Muscle of leg (tissue), 11 donors: ENCODE results near the gene SPP1. TPM values are rescaled to one million over a fixed set of nuclear protein-coding genes. Genes with fewer than 3 reads are reported as not detected.

Experiments used
- DNase-seq: peaks from one replicate; pipeline ENCODE4 v3.0.0; 2013
- H3K27ac ChIP-seq: one replicate; pipeline ENCODE4 v1.5.1; 2013; ENCODE audit warnings: mild to moderate bottlenecking, low read length, control low read depth
- H3K27me3 ChIP-seq: one replicate; pipeline ENCODE4 v1.6.1; 2013; ENCODE audit warnings: low read length; ENCODE audit not compliant: control insufficient read depth, insufficient read depth
- H3K36me3 ChIP-seq: one replicate; pipeline ENCODE4 v1.6.1; 2013; ENCODE audit warnings: low read length; ENCODE audit not compliant: control insufficient read depth, insufficient read depth
- H3K4me1 ChIP-seq: one replicate; pipeline ENCODE4 v1.6.1; 2013; ENCODE audit warnings: low read length; ENCODE audit not compliant: control insufficient read depth, insufficient read depth
- H3K4me3 ChIP-seq: one replicate; pipeline ENCODE4 v1.5.1; 2013; ENCODE audit warnings: low read length, control low read depth
- H3K9me3 ChIP-seq: replicated peaks from 2 replicates; pipeline ENCODE4 v1.6.1; 2013; ENCODE audit warnings: low read depth, low read length; ENCODE audit not compliant: control insufficient read depth
- WGBS: methylation state at CpG from one replicate; pipeline ENCODE4 v1.1.5; 2013; ENCODE audit warnings: missing lambda C conversion rate; ENCODE audit not compliant: insufficient coverage; 5-methylcytosine and 5-hydroxymethylcytosine counted together
- polyA plus RNA-seq, 8 donors: library from polyadenylated mRNA; unstranded; fragments of 120-200 nt; gene quantifications; one replicate each; pipeline versions ENCODE4 v1.2.1 to v1.2.3, GENCODE V29; 2013; ENCODE audit warnings: inconsistent platforms in 1 of 8, low replicate concordance in 1 of 8; ENCODE audit not compliant: insufficient read length in 8 of 8, insufficient read depth in 1 of 8
- total RNA-seq: library from RNA; stranded (reverse); fragments of 120-200 nt; gene quantifications from one replicate; pipeline ENCODE4 v1.2.4, GENCODE V29; 2013

SPP1 gene
- total and polyA plus RNA-seq, 9 donors: 43.5 to 238 (median 109) TPM

DNA sequence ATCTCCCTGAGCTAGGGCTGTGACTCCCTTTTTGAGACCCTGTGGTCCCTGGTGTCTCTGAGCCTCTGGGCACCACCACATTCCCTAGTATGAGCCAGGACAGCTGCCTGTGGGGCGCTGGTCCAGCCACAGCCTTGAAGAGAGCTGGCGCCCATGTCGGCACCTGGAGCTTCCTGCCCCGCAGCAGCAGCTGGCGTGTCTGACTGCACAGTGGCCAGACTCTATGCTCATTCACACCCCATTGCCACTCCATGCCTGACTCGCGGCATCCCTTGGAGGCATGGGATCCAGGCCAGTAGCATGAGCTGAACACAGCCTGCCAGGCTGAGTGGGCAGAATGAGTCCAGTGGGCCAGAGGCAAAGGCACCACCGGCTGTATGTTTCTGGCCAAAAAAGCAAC lies 8.3 kb upstream of the SPP1 start:
- Histone ChIP-seq H3K36me3 (no peaks in the 10 kb centered on the region), H3K4me3 (no peak overlapping the region), H3K4me1 (peaks cover 2% of the 10 kb centered on the region), H3K9me3 (no peaks in the 10 kb centered on the region), H3K27me3 (no peaks in the 10 kb centered on the region), H3K27ac (no peak overlapping the region)
- DNase-seq: peak; percentile 36
- 80% methylated on average over 7 of the region's 8 CpGs for WGBS

DNA sequence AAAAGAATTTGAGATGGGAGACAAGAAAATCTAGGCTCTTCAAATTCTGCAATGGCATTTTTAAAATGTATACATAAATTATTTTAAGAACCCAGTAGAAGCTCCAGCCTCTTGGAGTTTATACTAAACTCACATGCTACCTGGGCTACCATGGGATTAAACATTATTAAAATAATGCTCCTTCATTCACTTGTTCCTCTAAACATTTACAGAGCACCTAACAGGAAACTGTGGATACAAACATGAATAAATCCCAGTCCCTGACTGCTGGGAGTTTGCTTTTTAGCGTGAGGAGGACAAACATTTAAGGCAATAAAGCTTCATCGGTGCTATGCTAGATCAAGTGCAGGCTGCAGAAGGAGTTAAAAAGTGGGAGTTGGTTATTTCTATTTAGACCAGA lies 5.4 kb upstream of the SPP1 start:
- no peak for DNase-seq
- Histone ChIP-seq H3K27ac (no peak overlapping the region), H3K4me1 (peaks cover 2% of the 10 kb centered on the region), H3K4me3 (no peak overlapping the region), H3K27me3 (no peaks in the 10 kb centered on the region), H3K9me3 (no peaks in the 10 kb centered on the region), H3K36me3 (no peaks in the 10 kb centered on the region)
- 75% methylated on average over 2 of the region's 2 CpGs for WGBS

DNA sequence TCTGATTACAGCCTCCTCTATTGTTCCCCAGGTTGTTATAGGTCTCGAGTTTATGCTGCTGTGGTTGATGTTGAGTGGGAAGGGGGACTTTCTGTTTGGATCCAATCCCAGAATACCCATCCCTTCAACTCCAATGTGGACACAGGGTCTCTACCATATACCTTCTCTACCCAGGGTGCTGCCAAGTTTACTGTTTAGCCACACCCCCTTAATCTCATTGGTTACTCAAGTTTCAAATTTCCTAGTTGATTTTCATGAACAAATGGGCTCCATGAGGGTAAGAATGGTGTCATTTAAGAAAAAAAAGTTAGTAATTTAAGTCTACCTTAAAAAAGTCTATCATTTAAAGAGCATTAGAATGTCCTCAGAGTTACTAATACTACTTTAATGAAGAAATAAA lies 3.6 kb upstream of the SPP1 start:
- Histone ChIP-seq H3K27me3 (peaks cover 4% of the 10 kb centered on the region), H3K4me1 (peaks cover 2% of the 10 kb centered on the region), H3K36me3 (no peaks in the 10 kb centered on the region), H3K27ac (no peak overlapping the region), H3K9me3 (no peaks in the 10 kb centered on the region), H3K4me3 (no peak overlapping the region)
- no CpG with 5 or more reads among the region's 1 CpG for WGBS
- no peak for DNase-seq

DNA sequence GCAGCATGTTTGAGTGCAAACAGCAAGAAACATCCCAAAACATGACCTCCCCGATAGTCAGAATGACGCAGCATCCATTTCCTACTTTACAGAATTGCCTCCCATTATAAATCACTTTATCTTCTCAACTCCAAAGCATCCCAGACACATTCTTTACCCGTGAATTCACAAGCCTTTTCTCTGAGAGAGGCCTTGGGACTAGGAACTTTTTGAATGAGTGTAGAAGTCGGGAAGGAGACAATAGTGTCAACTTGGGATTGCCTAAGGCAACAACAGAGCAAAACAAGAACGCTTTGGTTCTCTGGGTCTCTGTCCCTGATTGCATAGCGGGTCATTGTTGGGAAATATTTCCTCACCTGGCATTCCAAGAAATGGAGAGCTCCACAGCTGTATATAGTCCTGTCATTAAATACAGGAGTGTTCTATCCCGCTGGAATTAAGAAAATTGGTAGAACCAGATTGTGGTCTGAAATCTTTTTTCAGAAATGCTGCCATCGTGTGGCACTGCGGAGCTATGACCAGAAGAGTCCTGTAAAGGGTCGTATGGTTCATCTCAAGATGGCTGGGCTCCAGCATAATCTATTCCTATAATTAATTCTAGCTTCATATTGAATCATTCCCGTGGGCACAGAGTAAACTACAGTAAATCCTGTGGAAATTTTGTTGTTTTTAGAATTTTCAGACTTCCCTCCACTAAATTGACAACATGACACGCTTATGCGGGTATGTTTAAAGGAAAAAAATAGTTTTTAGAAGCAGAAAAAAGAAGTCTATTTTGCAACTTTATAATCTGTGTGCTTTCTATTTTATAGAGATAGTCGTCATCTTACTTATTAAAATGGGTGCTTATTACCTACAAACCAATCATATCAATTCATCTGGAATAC lies 2.0 kb upstream of the SPP1 start:
- Histone ChIP-seq H3K4me1 (no peaks in the 10 kb centered on the region), H3K36me3 (no peaks in the 10 kb centered on the region), H3K9me3 (no peaks in the 10 kb centered on the region), H3K27ac (no peak overlapping the region), H3K4me3 (no peak overlapping the region), H3K27me3 (peaks cover 4% of the 10 kb centered on the region)
- peak; percentile 66 for DNase-seq
- 29% methylated on average over 1 of the region's 14 CpGs for WGBS

DNA sequence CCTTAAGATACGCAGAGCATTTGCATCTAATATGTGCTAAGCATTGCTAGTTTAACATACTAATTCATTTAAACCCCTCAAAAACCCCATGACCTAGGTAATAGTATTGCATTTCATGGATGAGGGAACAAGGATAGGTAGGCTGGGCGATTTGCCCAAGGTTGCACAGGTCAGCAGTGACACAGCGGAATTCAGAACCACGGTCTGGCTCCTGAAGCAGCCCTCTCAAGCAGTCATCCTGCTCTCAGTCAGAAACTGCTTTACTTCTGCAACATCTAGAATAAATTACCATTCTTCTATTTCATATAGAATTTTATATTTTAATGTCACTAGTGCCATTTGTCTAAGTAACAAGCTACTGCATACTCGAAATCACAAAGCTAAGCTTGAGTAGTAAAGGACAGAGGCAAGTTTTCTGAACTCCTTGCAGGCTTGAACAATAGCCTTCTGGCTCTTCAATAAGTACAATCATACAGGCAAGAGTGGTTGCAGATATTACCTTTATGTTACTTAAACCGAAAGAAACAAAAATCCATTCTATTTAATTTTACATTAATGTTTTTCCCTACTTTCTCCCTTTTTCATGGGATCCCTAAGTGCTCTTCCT lies 555 bp upstream of the SPP1 start:
- Histone ChIP-seq H3K27me3 (peaks cover 4% of the 10 kb centered on the region), H3K36me3 (no peaks in the 10 kb centered on the region), H3K4me1 (no peaks in the 10 kb centered on the region), H3K9me3 (no peaks in the 10 kb centered on the region), H3K27ac (no peak overlapping the region), H3K4me3 (no peak overlapping the region)
- WGBS: 53% methylated on average over 3 of the region's 6 CpGs
- DNase-seq: no peak

DNA sequence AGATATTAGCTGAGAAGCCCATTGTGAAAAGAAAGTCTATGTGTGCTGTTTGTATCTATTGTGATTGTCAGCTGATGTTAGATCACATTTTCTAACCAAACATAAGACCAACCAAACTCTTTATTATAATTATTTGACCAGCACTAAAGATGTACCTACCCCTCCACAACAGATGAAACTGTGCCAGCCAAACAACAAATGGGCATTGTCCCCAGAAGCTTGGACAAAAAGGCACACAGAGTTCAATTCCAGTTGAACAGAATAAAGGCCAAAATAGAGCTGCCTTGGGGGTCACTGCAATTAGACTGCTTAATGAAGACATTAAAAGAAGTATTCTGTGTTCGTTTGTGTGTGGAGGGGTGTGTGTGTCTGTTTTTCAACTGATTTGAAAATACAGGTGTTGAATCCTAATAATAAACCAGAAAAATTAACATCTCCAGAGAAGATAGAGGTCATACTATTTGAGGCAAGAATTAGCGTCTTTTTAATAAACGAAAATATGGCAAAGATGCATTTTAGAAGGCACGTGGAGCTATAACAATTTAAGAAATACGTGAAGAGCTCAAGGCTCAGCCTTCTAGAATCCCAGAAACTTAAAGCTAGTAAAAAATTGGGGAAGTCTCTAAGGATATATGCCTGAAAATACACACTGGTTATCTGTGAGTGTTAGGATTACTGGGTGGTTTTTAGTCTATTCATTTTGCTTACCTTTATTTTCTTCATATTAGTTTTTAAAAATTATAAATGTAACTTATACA lies 2.2 kb downstream of the SPP1 start:
- WGBS: no CpG with 5 or more reads among the region's 5 CpGs
- Histone ChIP-seq H3K27me3 (peaks cover 4% of the 10 kb centered on the region), H3K27ac (no peak overlapping the region), H3K4me3 (no peak overlapping the region), H3K9me3 (no peaks in the 10 kb centered on the region), H3K36me3 (no peaks in the 10 kb centered on the region), H3K4me1 (no peaks in the 10 kb centered on the region)
- no peak for DNase-seq

DNA sequence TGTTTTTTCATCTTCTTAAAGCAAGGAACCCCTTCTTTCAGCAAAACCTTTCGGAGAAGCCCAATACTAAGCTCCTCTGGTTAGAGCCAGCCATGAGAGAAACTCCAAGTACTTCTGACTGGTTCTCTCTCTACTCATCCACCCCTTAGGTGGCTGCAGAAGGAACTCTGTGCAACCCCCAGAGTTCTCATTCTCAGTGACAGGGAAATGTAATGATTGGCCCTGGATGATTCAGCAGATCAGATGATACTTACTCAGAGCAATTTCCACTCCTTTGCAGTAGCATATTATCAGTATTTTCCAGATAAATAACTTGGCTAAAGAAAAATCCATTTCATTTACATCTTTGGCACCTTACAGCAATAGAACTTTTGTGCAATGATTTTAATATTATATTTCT lies 3.2 kb downstream of the SPP1 start:
- Histone ChIP-seq H3K27ac (no peak overlapping the region), H3K4me3 (no peak overlapping the region), H3K27me3 (peaks cover 4% of the 10 kb centered on the region), H3K4me1 (no peaks in the 10 kb centered on the region), H3K9me3 (no peaks in the 10 kb centered on the region), H3K36me3 (no peaks in the 10 kb centered on the region)
- 80% methylated on average over 1 of the region's 1 CpG for WGBS
- no peak for DNase-seq

DNA sequence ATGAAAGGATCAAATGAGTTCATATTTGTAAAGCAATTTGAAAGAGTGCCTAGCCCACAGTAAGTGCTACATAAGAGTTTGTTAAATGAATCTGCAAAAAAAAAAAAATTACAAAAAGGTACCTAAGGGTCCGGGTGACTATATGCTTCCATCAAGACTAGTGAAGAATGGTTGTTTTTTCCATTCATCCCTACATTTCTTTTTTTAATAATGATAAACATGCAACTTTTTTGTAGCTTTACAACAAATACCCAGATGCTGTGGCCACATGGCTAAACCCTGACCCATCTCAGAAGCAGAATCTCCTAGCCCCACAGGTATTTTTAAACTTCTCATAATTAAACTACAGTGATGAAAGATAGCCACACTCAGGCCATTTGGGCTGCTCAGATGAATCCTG lies 4.3 kb downstream of the SPP1 start:
- Histone ChIP-seq H3K27ac (no peak overlapping the region), H3K36me3 (no peaks in the 10 kb centered on the region), H3K27me3 (peaks cover 4% of the 10 kb centered on the region), H3K4me1 (no peaks in the 10 kb centered on the region), H3K9me3 (no peaks in the 10 kb centered on the region), H3K4me3 (no peak overlapping the region)
- no CpG with 5 or more reads among the region's 1 CpG for WGBS
- DNase-seq: no peak

DNA sequence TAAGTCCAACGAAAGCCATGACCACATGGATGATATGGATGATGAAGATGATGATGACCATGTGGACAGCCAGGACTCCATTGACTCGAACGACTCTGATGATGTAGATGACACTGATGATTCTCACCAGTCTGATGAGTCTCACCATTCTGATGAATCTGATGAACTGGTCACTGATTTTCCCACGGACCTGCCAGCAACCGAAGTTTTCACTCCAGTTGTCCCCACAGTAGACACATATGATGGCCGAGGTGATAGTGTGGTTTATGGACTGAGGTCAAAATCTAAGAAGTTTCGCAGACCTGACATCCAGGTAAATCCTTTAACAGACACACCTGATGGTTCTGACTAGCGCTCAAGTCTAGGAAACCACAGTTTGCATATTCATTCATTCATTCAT lies 6.0 kb downstream of the SPP1 start:
- H3K9me3 ChIP-seq: no peaks in the 10 kb centered on the region
- no peaks in the 10 kb centered on the region for H3K27me3 ChIP-seq
- no peak overlapping the region for H3K27ac ChIP-seq
- H3K36me3 ChIP-seq: no peaks in the 10 kb centered on the region
- H3K4me1 ChIP-seq: no peaks in the 10 kb centered on the region
- no peak overlapping the region for H3K4me3 ChIP-seq
- WGBS: 95% methylated on average over 4 of the region's 8 CpGs
- no peak for DNase-seq

DNA sequence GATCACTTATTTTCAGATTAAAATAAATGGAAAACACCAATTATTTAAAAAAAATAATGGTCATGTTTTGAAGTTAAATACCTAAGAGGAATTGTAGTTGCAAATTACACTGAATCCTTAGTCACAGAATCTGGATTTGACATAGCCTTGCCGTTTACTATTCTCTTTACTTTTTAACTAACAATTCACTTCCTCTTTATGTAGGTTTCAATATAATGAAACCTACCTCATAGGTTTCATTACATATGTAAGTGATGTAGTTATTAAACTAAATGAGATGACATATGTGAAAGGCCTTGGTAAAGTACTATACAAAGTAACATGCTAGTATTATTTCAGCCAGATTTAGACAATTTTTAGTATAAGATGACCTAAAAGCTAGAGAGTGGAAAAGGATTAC lies 6.5 kb downstream of the SPP1 start:
- Histone ChIP-seq H3K4me3 (no peak overlapping the region), H3K4me1 (no peaks in the 10 kb centered on the region), H3K27ac (no peak overlapping the region), H3K9me3 (no peaks in the 10 kb centered on the region), H3K27me3 (no peaks in the 10 kb centered on the region), H3K36me3 (no peaks in the 10 kb centered on the region)
- no CpG with 5 or more reads among the region's 1 CpG for WGBS
- no peak for DNase-seq
